Lower leg skin (tissue), 3 donors: Measurements from ENCODE around the gene ITGA11.

Experiments used
- CTCF ChIP-seq, 3 donors: fragments of 450-650 bp; IDR thresholded peaks; one replicate each; pipeline ENCODE4 v1.5.1; 2016; ENCODE audit warnings: antibody characterized with exemption in 3 of 3, mild to moderate bottlenecking in 3 of 3, moderate library complexity in 2 of 3
- POLR2A ChIP-seq, 2 donors: fragments of 450-650 bp; IDR thresholded peaks; one replicate each; pipeline ENCODE4 v1.6.1; 2016 to 2017; ENCODE audit warnings: antibody characterized with exemption in 2 of 2, mild to moderate bottlenecking in 1 of 2, moderate library complexity in 1 of 2

- TF ChIP-seq CTCF (IDR thresholded peaks at IDR 0.05) (no peak), POLR2A (IDR thresholded peaks at IDR 0.05) (no peak)
Measured at GRCh38 chr15:68385240-68385561, 46.8 kb downstream of the ITGA11 start.
